H7 (cell line): ENCODE results near the gene AKNA. TPM values are rescaled to one million over a fixed set of nuclear protein-coding genes. Genes with fewer than 3 reads are reported as not detected.
"Not testable (repeated sequence)": the region's sequence is repeated elsewhere in the genome, so short reads cannot be mapped to it uniquely, and the experiment has no call there.

Experiments
- DNase-seq: peaks from one replicate; pipeline ENCODE4 v3.0.0; 2012
- H3K27me3 ChIP-seq: 2 replicates; pipeline ENCODE4 v1.6.0; 2011; ENCODE audit warnings: mild to moderate bottlenecking, low read length; ENCODE audit not compliant: control insufficient read depth, insufficient read depth
- H3K36me3 ChIP-seq: replicated peaks from 2 replicates; pipeline ENCODE4 v1.5.1; 2011; ENCODE audit warnings: low read length; ENCODE audit not compliant: control insufficient read depth, insufficient read depth
- H3K4me3 ChIP-seq: 2 replicates; pipeline ENCODE4 v1.5.1; 2011; ENCODE audit warnings: low read depth, mild to moderate bottlenecking, control low read depth, low read length, moderate library complexity; ENCODE audit not compliant: insufficient read depth
- total RNA-seq: library from RNA; depleted of rRNA; stranded (reverse); fragments of >200 nt; shearing (Covaris generic); gene quantifications from 2 replicates; pipeline ENCODE4 v1.2.3, GENCODE V29; 2014

Gene AKNA
- total RNA-seq, 1 experiment from 2014 or later, result 17.4 TPM

GRCh38 chr9:114342755-114343440, 44.9 kb downstream of the AKNA start:
- Histone ChIP-seq H3K27me3 (no peaks in the 10 kb centered on the region), H3K36me3 (peaks cover 37% of the 10 kb centered on the region), H3K4me3 (no peak overlapping the region)
- DNase-seq, result no peak

GRCh38 chr9:114341991-114342390, 45.8 kb downstream of the AKNA start:
- Histone ChIP-seq H3K27me3 (no peaks in the 10 kb centered on the region), H3K4me3 (no peak overlapping the region), H3K36me3 (peaks cover 38% of the 10 kb centered on the region)
- no peak for DNase-seq

- DNase-seq, result no peak
- Histone ChIP-seq H3K36me3 (peaks cover 33% of the 10 kb centered on the region), H3K27me3 (no peaks in the 10 kb centered on the region), H3K4me3 (no peak overlapping the region)
These were observed 46.5 kb downstream of the AKNA start for GRCh38 chr9:114341152-114341830.

- Histone ChIP-seq H3K27me3 (no peaks in the 10 kb centered on the region), H3K4me3 (no peak overlapping the region), H3K36me3 (peaks cover 24% of the 10 kb centered on the region)
- peak; percentile 94 for DNase-seq
These were observed 48.5 kb downstream of the AKNA start for GRCh38 chr9:114339130-114339908.

- peaks cover 19% of the 10 kb centered on the region for H3K36me3 ChIP-seq
- DNase-seq, result no peak
- no peak overlapping the region for H3K4me3 ChIP-seq
- no peaks in the 10 kb centered on the region for H3K27me3 ChIP-seq
These were observed 49.6 kb downstream of the AKNA start for GRCh38 chr9:114338187-114338586.

- peaks cover 18% of the 10 kb centered on the region for H3K36me3 ChIP-seq
- no peak for DNase-seq
- no peaks in the 10 kb centered on the region for H3K27me3 ChIP-seq
- H3K4me3 ChIP-seq, result no peak overlapping the region
These were observed 50.9 kb downstream of the AKNA start for GRCh38 chr9:114336699-114337395.

- no peaks in the 10 kb centered on the region for H3K27me3 ChIP-seq
- H3K4me3 ChIP-seq, result no peak overlapping the region
- peaks cover 15% of the 10 kb centered on the region for H3K36me3 ChIP-seq
- no peak for DNase-seq
These were observed 51.6 kb downstream of the AKNA start for GRCh38 chr9:114336157-114336556.

- Histone ChIP-seq H3K36me3 (peaks cover 14% of the 10 kb centered on the region), H3K4me3 (no peak overlapping the region), H3K27me3 (no peaks in the 10 kb centered on the region)
- no peak for DNase-seq
These were observed 52.0 kb downstream of the AKNA start for GRCh38 chr9:114335745-114336144.

GRCh38 chr9:114334490-114334889, 53.3 kb downstream of the AKNA start:
- Histone ChIP-seq H3K27me3 (no peaks in the 10 kb centered on the region), H3K36me3 (peaks cover 11% of the 10 kb centered on the region), H3K4me3 (no peak overlapping the region)
- DNase-seq, result no peak

GRCh38 chr9:114333718-114334117, 54.1 kb downstream of the AKNA start:
- not testable (repeated sequence) for H3K4me3 ChIP-seq, H3K36me3 ChIP-seq, H3K27me3 ChIP-seq, DNase-seq

GRCh38 chr9:114332474-114333040, 55.2 kb downstream of the AKNA start:
- H3K27me3 ChIP-seq, H3K36me3 ChIP-seq, DNase-seq, H3K4me3 ChIP-seq: not testable (repeated sequence)

GRCh38 chr9:114331229-114332195, 56.3 kb downstream of the AKNA start:
- H3K4me3 ChIP-seq, H3K36me3 ChIP-seq, H3K27me3 ChIP-seq, DNase-seq: not testable (repeated sequence)

GRCh38 chr9:114330636-114331035, 57.1 kb downstream of the AKNA start:
- DNase-seq, result no peak
- Histone ChIP-seq H3K27me3 (no peaks in the 10 kb centered on the region), H3K36me3 (no peaks in the 10 kb centered on the region), H3K4me3 (no peak overlapping the region)
